Activated T-helper 17 cell treated with anti-CD3 and anti-CD28 coated beads, Interleukin-2, amount 50 U/mL, for 72 hours (primary cell): Measurements from ENCODE around the gene NR1I3. TPM values are rescaled to one million over a fixed set of nuclear protein-coding genes. Genes with fewer than 3 reads are reported as not detected.

Experiments used
- ATAC-seq: fragments of 150-1000 bp; cut with Tn5 transposase; replicated peaks from 2 replicates; pipeline ENCODE4 v1.10.0; 2021; ENCODE audit warnings: mild to moderate bottlenecking, moderate library complexity
- H3K27ac Mint-ChIP-seq: one replicate; pipeline ENCODE4 v1.8.0; 2022; ENCODE audit warnings: mixed read lengths
- H3K27me3 Mint-ChIP-seq: one replicate; pipeline ENCODE4 v1.8.0; 2022; ENCODE audit warnings: mixed read lengths
- H3K36me3 Mint-ChIP-seq: one replicate; pipeline ENCODE4 v1.8.0; 2022; ENCODE audit warnings: low read depth, mild to moderate bottlenecking, mixed read lengths
- H3K4me1 Mint-ChIP-seq: one replicate; pipeline ENCODE4 v1.8.0; 2022; ENCODE audit warnings: mixed read lengths
- H3K4me3 Mint-ChIP-seq: one replicate; pipeline ENCODE4 v1.8.0; 2022; ENCODE audit warnings: mild to moderate bottlenecking, mixed read lengths
- H3K9me3 Mint-ChIP-seq: one replicate; pipeline ENCODE4 v1.8.0; 2022; ENCODE audit warnings: mixed read lengths
- total RNA-seq, 2 donors: library from RNA; stranded (reverse); gene quantifications; one replicate each; pipeline ENCODE4 v1.2.3, GENCODE V29; 2022

Gene NR1I3
- total RNA-seq: not detected

- no peak for ATAC-seq
- H3K9me3 Mint-ChIP-seq: no peaks in the 10 kb centered on the region
- H3K36me3 Mint-ChIP-seq: no peaks in the 10 kb centered on the region
- H3K4me3 Mint-ChIP-seq: no peak within 1 kb of the TSS
- H3K27ac Mint-ChIP-seq: no peak within 1 kb of the TSS
- no peaks in the 10 kb centered on the region for H3K4me1 Mint-ChIP-seq
- H3K27me3 Mint-ChIP-seq: peaks cover 12% of the 10 kb centered on the region
Observed at GRCh38 chr1:161238039-161238473, at the start of gene NR1I3. NR1I3 (minus strand) TSS chr1:161238203; CDS start chr1:161236565, 1,638 bp downstream.

- H3K36me3 Mint-ChIP-seq: no peaks in the 10 kb centered on the region
Observed at GRCh38 chr1:161287482-161288054, 49.6 kb upstream of the NR1I3 start.

DNA sequence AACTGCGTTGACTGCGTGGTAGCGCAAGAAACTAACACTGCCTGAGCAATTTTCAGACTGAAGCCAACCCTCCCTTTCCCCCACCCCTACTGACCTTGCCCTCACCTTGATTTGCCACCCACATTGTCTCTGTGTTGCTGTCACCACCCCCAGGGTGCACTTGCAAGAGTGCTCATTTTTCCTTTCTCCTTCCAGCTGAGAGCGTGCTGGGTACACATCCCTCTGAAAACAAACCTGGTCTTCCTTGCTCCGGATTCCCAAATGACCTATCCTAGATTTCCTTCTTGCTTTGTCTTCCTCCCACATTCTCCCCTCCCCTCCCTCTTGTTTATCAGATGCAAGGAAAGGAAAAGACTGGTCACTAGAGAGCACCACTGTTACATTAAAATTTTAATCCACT lies 47.5 kb upstream of the NR1I3 start:
- Mint-ChIP-seq H3K9me3 (no peaks in the 10 kb centered on the region), H3K27ac (no peak overlapping the region), H3K4me3 (no peak overlapping the region), H3K27me3 (peaks cover 4% of the 10 kb centered on the region), H3K36me3 (no peaks in the 10 kb centered on the region), H3K4me1 (no peaks in the 10 kb centered on the region)
- ATAC-seq: no peak

More at GRCh38 chr1:161287482-161288054, 49.6 kb upstream of the NR1I3 start:
- Mint-ChIP-seq H3K9me3 (no peaks in the 10 kb centered on the region), H3K27ac (no peak overlapping the region), H3K27me3 (peaks cover 4% of the 10 kb centered on the region), H3K4me3 (no peak overlapping the region), H3K4me1 (no peaks in the 10 kb centered on the region)
- no peak for ATAC-seq

DNA sequence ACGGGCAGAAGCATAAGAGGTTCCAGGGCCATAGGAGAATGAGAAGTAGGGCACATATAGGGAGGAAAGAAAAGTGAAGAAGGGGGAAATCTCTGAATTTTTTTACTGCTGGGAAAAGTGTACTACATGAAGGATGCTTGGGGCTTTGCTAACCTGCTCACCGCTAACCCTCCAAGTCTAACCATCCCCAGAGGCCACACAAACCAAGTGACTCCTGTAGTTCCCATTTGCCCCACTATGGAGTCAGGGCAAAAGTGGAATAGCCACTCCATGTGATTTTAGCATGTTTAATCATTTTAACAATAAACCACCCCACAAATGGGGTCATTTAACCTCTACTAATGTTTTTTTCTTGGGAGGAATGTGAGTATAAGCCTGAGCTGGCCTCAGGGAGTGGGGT lies 47.1 kb upstream of the NR1I3 start:
- Mint-ChIP-seq H3K9me3 (no peaks in the 10 kb centered on the region), H3K4me3 (no peak overlapping the region), H3K27ac (no peak overlapping the region), H3K27me3 (peaks cover 4% of the 10 kb centered on the region), H3K4me1 (no peaks in the 10 kb centered on the region), H3K36me3 (no peaks in the 10 kb centered on the region)
- no peak for ATAC-seq

- no peaks in the 10 kb centered on the region for H3K9me3 Mint-ChIP-seq
- ATAC-seq: no peak
- no peaks in the 10 kb centered on the region for H3K36me3 Mint-ChIP-seq
- no peaks in the 10 kb centered on the region for H3K4me1 Mint-ChIP-seq
- no peak overlapping the region for H3K4me3 Mint-ChIP-seq
- no peak overlapping the region for H3K27ac Mint-ChIP-seq
- peaks cover 4% of the 10 kb centered on the region for H3K27me3 Mint-ChIP-seq
Observed at GRCh38 chr1:161282991-161283390, 45.0 kb upstream of the NR1I3 start.

DNA sequence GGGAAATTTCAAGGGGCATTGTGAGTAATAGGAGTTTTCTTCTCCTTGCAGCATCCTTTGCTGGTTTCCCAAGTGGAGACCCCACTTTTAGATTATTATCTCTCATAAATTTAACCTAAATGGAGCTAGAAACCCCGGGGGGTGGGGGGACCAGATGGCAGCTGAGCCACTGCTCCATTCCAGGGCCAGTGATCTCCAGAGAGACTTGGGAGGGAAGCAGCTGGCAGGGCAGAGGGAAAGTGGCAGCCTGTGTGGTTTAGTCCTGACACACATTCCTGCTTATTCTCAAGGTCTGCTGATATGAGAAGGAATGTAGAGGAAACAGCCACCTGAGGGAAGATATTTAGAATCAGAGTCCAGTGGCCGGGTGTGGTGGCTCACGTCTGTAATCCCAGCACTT lies 36.9 kb upstream of the NR1I3 start:
- H3K36me3 Mint-ChIP-seq: no peaks in the 10 kb centered on the region

GRCh38 chr1:161273402-161273801 lies 35.4 kb upstream of the NR1I3 start:
- Mint-ChIP-seq H3K4me1 (no peaks in the 10 kb centered on the region), H3K9me3 (no peaks in the 10 kb centered on the region), H3K36me3 (no peaks in the 10 kb centered on the region), H3K4me3 (no peak overlapping the region), H3K27me3 (peaks cover 11% of the 10 kb centered on the region), H3K27ac (no peak overlapping the region)
- ATAC-seq: no peak

More for the DNA sequence above, 36.9 kb upstream of the NR1I3 start:
- Mint-ChIP-seq H3K27me3 (peaks cover 11% of the 10 kb centered on the region), H3K4me3 (no peak overlapping the region), H3K9me3 (no peaks in the 10 kb centered on the region), H3K27ac (no peak overlapping the region), H3K4me1 (no peaks in the 10 kb centered on the region)
- ATAC-seq: no peak

DNA sequence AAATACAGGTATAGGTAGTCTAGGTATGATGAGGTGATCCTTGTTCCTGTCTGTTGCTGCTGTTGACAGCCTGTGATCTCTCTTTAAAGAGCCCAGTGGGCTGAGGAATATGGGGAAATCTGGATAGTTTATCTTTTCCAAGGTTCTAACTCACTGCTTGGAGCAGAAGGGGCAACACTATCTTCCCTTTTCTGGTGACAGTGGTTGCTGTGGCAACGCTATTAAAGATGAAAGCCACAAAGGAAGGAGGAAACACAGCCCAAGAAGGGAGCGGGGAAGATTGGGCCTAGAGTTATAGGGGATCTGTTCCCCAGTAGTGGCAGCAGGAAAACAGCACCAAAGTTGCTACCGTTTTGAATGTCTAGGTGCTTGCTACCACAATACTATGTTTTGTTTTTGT lies 29.3 kb upstream of the NR1I3 start:
- Mint-ChIP-seq H3K4me1 (no peaks in the 10 kb centered on the region), H3K36me3 (no peaks in the 10 kb centered on the region), H3K27ac (no peak overlapping the region), H3K4me3 (no peak overlapping the region), H3K9me3 (no peaks in the 10 kb centered on the region), H3K27me3 (peaks cover 11% of the 10 kb centered on the region)
- no peak for ATAC-seq

DNA sequence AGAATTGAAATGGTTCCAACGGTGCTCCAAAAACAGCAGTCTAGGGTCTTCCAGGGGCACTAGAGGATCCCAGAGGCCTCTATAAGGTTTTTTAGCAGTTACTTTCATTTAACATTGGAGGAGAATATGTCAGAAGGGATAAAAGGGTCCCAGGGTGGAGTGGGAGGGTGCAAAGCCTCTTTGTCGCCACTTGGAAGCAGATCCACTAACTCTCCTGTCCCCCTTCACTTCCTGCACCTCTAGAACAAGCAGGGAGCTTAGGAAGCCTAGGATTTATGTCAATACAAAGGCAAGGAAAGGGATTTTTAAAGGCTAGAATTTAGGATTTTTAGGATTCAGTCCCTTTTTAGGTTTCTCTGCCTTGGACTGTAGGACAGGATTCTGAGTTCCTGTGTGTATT lies 28.8 kb upstream of the NR1I3 start:
- no peak for ATAC-seq
- Mint-ChIP-seq H3K36me3 (no peaks in the 10 kb centered on the region), H3K4me3 (no peak overlapping the region), H3K27me3 (peaks cover 13% of the 10 kb centered on the region), H3K9me3 (no peaks in the 10 kb centered on the region), H3K27ac (no peak overlapping the region), H3K4me1 (no peaks in the 10 kb centered on the region)

- Mint-ChIP-seq H3K4me1 (no peaks in the 10 kb centered on the region), H3K27me3 (peaks cover 19% of the 10 kb centered on the region), H3K36me3 (no peaks in the 10 kb centered on the region), H3K27ac (no peak overlapping the region), H3K4me3 (no peak overlapping the region), H3K9me3 (no peaks in the 10 kb centered on the region)
- no peak for ATAC-seq
Observed at GRCh38 chr1:161266202-161266601, 28.2 kb upstream of the NR1I3 start.

- no peak for ATAC-seq
- no peaks in the 10 kb centered on the region for H3K9me3 Mint-ChIP-seq
- H3K27me3 Mint-ChIP-seq: peaks cover 28% of the 10 kb centered on the region
- no peak overlapping the region for H3K4me3 Mint-ChIP-seq
- H3K36me3 Mint-ChIP-seq: no peaks in the 10 kb centered on the region
- no peaks in the 10 kb centered on the region for H3K4me1 Mint-ChIP-seq
- H3K27ac Mint-ChIP-seq: no peak overlapping the region
Observed at GRCh38 chr1:161265305-161265704, 27.3 kb upstream of the NR1I3 start.

- Mint-ChIP-seq H3K9me3 (peaks cover 10% of the 10 kb centered on the region), H3K27ac (no peak overlapping the region), H3K36me3 (peaks cover 13% of the 10 kb centered on the region), H3K4me3 (no peak overlapping the region), H3K4me1 (peaks cover 7% of the 10 kb centered on the region), H3K27me3 (peaks cover 56% of the 10 kb centered on the region)
- ATAC-seq: no peak
Observed at GRCh38 chr1:161261261-161262235, 23.5 kb upstream of the NR1I3 start.

DNA sequence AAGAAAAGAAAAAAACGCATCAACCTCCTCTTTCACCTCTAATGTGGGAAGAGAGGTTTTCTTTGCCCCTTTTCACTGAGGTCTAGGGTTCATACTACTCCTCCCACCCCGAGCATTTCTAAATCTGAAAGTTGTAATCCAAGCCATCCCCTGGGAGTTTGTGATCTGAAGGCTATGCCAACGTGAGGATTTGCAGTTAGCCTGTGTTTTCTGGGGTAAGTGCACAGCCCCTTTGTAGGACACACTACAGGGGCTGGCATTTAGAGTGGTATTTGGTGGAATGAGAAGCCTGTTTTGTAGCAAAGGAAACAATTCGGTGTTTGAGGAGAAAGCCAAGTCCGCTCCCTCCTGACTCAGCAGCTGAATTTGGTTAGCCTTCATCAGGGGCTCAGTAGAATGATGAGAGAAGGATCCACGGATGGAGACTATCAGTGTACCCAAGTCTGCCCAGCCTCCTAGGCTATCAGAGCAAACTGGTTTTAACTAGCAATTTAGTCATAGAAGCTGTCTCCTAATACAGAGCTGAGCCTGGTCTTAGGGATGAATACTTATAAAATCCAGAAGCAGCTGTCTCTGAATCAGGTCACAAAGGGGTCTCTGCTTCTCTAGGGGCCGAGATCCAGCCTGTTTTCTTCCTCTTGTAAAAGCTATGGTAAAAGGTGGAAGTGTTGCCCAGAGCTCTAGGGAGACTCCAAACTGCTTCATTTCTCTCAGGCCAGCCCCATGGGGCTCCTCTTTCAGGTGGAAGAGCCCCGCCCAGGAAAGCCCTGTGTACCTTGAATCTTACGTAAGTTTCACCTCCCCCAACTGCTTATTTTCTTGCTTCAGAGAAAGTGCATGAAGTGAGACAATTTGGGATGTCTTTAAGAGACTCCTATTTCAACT lies 22.6 kb upstream of the NR1I3 start:
- ATAC-seq: no peak
- H3K27me3 Mint-ChIP-seq: peaks cover 61% of the 10 kb centered on the region
- H3K9me3 Mint-ChIP-seq: peaks cover 11% of the 10 kb centered on the region
- H3K4me3 Mint-ChIP-seq: no peak overlapping the region
- peaks cover 13% of the 10 kb centered on the region for H3K36me3 Mint-ChIP-seq
- H3K27ac Mint-ChIP-seq: no peak overlapping the region
- peaks cover 7% of the 10 kb centered on the region for H3K4me1 Mint-ChIP-seq

- Mint-ChIP-seq H3K4me3 (peak overlapping the region; percentile 78), H3K27me3 (peaks cover 64% of the 10 kb centered on the region), H3K4me1 (peaks cover 7% of the 10 kb centered on the region), H3K9me3 (peaks cover 14% of the 10 kb centered on the region), H3K27ac (no peak overlapping the region), H3K36me3 (peaks cover 13% of the 10 kb centered on the region)
- no peak for ATAC-seq
Observed at GRCh38 chr1:161259765-161260164, 21.8 kb upstream of the NR1I3 start.
